Esophagus muscularis mucosa (tissue), 3 donors: ENCODE results near the gene SP110.

Experiments
- POLR2A ChIP-seq: fragments of 450-650 bp; IDR thresholded peaks from one replicate; pipeline ENCODE4 v1.6.1; 2017; ENCODE audit warnings: antibody characterized with exemption, moderate library complexity, mild to moderate bottlenecking, low read depth
- TF ChIP-seq, protein P1 (sequence below), 3 experiments: fragments of 200-600 bp in 2 of 3; fragments of 450-650 bp in 1 of 3; sonication (generic) in 2 of 3; IDR thresholded peaks; one replicate each; pipeline ENCODE4 v1.5.1; 2017 to 2019; ENCODE audit warnings: antibody characterized with exemption in 3 of 3, mild to moderate bottlenecking in 2 of 3, moderate library complexity in 1 of 3

DNA sequence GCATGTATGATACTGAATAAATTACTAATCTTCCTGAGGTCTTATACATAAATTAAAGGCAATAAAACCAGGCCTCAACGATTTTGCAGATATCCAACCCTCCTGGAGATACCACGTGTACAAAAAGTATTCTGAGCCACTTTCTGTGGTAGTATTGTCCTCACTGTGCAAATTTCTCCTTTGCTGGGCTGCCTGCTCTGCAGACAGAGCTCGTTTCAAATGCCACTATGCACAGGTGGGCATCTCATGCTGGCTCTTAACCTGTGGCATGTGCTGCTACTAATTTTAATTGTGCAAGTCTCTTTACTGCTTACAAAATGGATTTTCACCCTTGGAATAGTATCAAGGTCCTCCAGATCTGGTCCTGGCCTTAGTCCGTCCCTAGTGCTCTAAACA is 84.7 kb downstream of the SP110 start:
- TF ChIP-seq, protein P1, sequence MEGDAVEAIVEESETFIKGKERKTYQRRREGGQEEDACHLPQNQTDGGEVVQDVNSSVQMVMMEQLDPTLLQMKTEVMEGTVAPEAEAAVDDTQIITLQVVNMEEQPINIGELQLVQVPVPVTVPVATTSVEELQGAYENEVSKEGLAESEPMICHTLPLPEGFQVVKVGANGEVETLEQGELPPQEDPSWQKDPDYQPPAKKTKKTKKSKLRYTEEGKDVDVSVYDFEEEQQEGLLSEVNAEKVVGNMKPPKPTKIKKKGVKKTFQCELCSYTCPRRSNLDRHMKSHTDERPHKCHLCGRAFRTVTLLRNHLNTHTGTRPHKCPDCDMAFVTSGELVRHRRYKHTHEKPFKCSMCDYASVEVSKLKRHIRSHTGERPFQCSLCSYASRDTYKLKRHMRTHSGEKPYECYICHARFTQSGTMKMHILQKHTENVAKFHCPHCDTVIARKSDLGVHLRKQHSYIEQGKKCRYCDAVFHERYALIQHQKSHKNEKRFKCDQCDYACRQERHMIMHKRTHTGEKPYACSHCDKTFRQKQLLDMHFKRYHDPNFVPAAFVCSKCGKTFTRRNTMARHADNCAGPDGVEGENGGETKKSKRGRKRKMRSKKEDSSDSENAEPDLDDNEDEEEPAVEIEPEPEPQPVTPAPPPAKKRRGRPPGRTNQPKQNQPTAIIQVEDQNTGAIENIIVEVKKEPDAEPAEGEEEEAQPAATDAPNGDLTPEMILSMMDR (IDR thresholded peaks at IDR 0.05), result no peak
- TF ChIP-seq POLR2A, result no peak
